ENCODE results near the gene TMEM117.

DNA sequence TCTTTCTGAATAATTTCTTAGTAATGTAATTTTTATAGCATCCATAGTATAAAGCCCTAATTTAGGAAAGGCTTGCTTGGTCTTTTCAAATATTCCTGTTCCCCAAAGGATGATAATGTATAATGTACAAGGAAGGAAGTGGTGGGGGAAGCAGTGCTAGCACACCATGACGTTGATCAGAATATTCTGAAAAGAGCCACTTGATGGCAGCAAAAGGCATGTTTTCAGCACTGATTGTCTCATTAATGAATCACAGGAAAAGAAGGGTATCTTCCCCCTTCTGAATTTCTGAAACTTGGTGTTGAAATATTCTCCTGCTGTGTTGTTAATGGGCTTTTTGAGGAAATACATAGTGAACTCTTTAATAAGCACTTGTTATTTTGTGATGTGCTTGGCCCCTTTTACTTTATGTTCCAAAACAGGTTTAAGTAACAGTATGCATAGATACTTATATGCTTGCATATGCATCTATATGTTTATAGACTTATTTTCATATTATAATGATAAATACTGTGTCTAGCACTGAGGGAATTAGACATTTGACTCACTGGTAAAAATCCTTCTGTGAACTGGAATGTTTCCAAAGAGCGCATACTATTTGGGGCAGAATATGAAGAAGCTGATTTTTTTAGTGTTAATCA is 122.0 kb downstream of the TMEM117 start:
- TF ChIP-seq, protein P1, sequence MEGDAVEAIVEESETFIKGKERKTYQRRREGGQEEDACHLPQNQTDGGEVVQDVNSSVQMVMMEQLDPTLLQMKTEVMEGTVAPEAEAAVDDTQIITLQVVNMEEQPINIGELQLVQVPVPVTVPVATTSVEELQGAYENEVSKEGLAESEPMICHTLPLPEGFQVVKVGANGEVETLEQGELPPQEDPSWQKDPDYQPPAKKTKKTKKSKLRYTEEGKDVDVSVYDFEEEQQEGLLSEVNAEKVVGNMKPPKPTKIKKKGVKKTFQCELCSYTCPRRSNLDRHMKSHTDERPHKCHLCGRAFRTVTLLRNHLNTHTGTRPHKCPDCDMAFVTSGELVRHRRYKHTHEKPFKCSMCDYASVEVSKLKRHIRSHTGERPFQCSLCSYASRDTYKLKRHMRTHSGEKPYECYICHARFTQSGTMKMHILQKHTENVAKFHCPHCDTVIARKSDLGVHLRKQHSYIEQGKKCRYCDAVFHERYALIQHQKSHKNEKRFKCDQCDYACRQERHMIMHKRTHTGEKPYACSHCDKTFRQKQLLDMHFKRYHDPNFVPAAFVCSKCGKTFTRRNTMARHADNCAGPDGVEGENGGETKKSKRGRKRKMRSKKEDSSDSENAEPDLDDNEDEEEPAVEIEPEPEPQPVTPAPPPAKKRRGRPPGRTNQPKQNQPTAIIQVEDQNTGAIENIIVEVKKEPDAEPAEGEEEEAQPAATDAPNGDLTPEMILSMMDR (IDR thresholded peaks at IDR 0.05; ENCODE audit: low read depth, low read length): peak; percentile 55
- TF ChIP-seq POLR2A (IDR thresholded peaks at IDR 0.05; ENCODE audit: extremely low read depth, insufficient read length): no peak
- no peak for TF ChIP-seq MYC (IDR thresholded peaks at IDR 0.05; ENCODE audit: low read depth, low read length)

Data from NB4 (cell line).